Mucosa of descending colon (tissue), 3 donors: Measurements from ENCODE around the gene HDAC9. TPM values are rescaled to one million over a fixed set of nuclear protein-coding genes. Genes with fewer than 3 reads are reported as not detected.

ENCODE experiments used
- ATAC-seq: fragments of 200-7000 bp; cut with Tn5 transposase; one replicate; pipeline ENCODE4 v1.9.1; 2020; ENCODE audit warnings: mild to moderate bottlenecking, moderate library complexity
- DNase-seq, 3 donors: peaks; one replicate each; pipeline ENCODE4 v3.0.0-alpha.2; 2020
- H3K36me3 ChIP-seq: fragments of 200-600 bp; one replicate; pipeline ENCODE4 v1.8.0; 2021; ENCODE audit warnings: low read depth, mild to moderate bottlenecking
- H3K4me1 ChIP-seq: fragments of 200-600 bp; one replicate; pipeline ENCODE4 v1.8.0; 2021; ENCODE audit warnings: low read depth, mild to moderate bottlenecking
- H3K4me3 ChIP-seq: fragments of 200-600 bp; one replicate; pipeline ENCODE4 v1.8.0; 2021; ENCODE audit warnings: mild to moderate bottlenecking
- H3K9me3 ChIP-seq: fragments of 200-600 bp; one replicate; pipeline ENCODE4 v1.8.0; 2021; ENCODE audit warnings: mild to moderate bottlenecking
- CTCF ChIP-seq: fragments of 200-600 bp; IDR thresholded peaks from one replicate; pipeline ENCODE4 v1.8.0; 2022; ENCODE audit warnings: antibody characterized with exemption, mild to moderate bottlenecking
- intact Hi-C, 2 donors: fragments of 100-400 bp; cut with DNase I in 1 of 2; cut with micrococcal nuclease in 1 of 2; formaldehyde crosslinking; loops; one replicate each; pipeline versions ENCODE4 v1.11.0 to v1.11.1; 2022; cut with DNase I, micrococcal nuclease
- total RNA-seq, 3 donors: library from RNA; stranded (reverse); fragmentation: NEBNext Ultra II Directional in 2 of 3; extraction: Animal tissue kit (Norgen Biotek cat#: 25700) in 2 of 3; gene quantifications; one replicate each; pipeline versions ENCODE4 v1.2.1 to v1.2.4, GENCODE V29; 2021 to 2023
- donor health status: DM: no; HTN: no; CAD: no; lungs with moderate emphysema.
- donor health status: DM: no; HTN: no; CAD: no.
- donor health status: DM: no; HTN: yes; CAD: no.

The HDAC9 gene
- total RNA-seq, 3 donors from 2014 or later = 16.0 to 20.4 (median 17.5) TPM

- no peak for TF ChIP-seq CTCF
- Histone ChIP-seq H3K9me3 (no peaks in the 10 kb centered on the region), H3K36me3 (no peaks in the 10 kb centered on the region), H3K4me1 (peaks cover 21% of the 10 kb centered on the region), H3K4me3 (no peak overlapping the region)
- DNase-seq (no peak), ATAC-seq (peak; percentile 69)
- intact Hi-C loops = no loop called here
These were observed 333.7 kb downstream of the HDAC9 start for GRCh38 chr7:18828994-18829857.

- ATAC-seq = peak; percentile 46
- no peak for TF ChIP-seq CTCF
- intact Hi-C loops = no loop called here
- Histone ChIP-seq H3K4me1 (peaks cover 21% of the 10 kb centered on the region), H3K36me3 (no peaks in the 10 kb centered on the region), H3K9me3 (no peaks in the 10 kb centered on the region), H3K4me3 (no peak overlapping the region)
- DNase-seq = peak in 1 of 3 donors; percentile 13
These were observed 334.3 kb downstream of the HDAC9 start for GRCh38 chr7:18829858-18830285.

- Histone ChIP-seq H3K36me3 (no peaks in the 10 kb centered on the region), H3K9me3 (no peaks in the 10 kb centered on the region), H3K4me1 (peaks cover 21% of the 10 kb centered on the region), H3K4me3 (no peak overlapping the region)
- ATAC-seq = no peak
- intact Hi-C loops = no loop called here
- TF ChIP-seq CTCF = no peak
- no peak for DNase-seq
These were observed 335.9 kb downstream of the HDAC9 start for GRCh38 chr7:18831419-18831818.

- intact Hi-C loops = no loop called here
- DNase-seq (no peak), ATAC-seq (no peak)
- no peaks in the 10 kb centered on the region for H3K36me3 ChIP-seq
- no peak overlapping the region for H3K4me3 ChIP-seq
- no peak for TF ChIP-seq CTCF
- no peaks in the 10 kb centered on the region for H3K9me3 ChIP-seq
- H3K4me1 ChIP-seq = peaks cover 21% of the 10 kb centered on the region
These were observed 336.4 kb downstream of the HDAC9 start for GRCh38 chr7:18831943-18832342.

GRCh38 chr7:18834577-18834976 is 339.0 kb downstream of the HDAC9 start:
- Histone ChIP-seq H3K36me3 (no peaks in the 10 kb centered on the region), H3K4me1 (peaks cover 8% of the 10 kb centered on the region), H3K4me3 (no peak overlapping the region), H3K9me3 (no peaks in the 10 kb centered on the region)
- no peak for DNase-seq
- no peak for TF ChIP-seq CTCF
- intact Hi-C loops = no loop called here
- ATAC-seq = no peak
